ENCODE data around the gene CST4. TPM values are rescaled to one million over a fixed set of nuclear protein-coding genes. Genes with fewer than 3 reads are reported as not detected.

The CST4 gene
- polyA plus RNA-seq, 4 donors = not detected

Other genes starting within 250 kb of the CST4 start
- gene CSTL1, start 249.4 kb downstream of the CST4 start, polyA plus RNA-seq = not detected
- gene CST11, start 236.2 kb downstream of the CST4 start, polyA plus RNA-seq = not detected
- gene CST8, start 197.9 kb downstream of the CST4 start, polyA plus RNA-seq = not detected
- gene CST9L, start 120.6 kb downstream of the CST4 start, polyA plus RNA-seq = not detected
- not detected for gene CST9, start 83.1 kb downstream of the CST4 start, polyA plus RNA-seq
- 100 to 1,000 TPM; 443 to 907 (median 470) TPM for gene CST3, start 51.1 kb downstream of the CST4 start, polyA plus RNA-seq
- gene CST1, start 61.9 kb upstream of the CST4 start, polyA plus RNA-seq = not detected
- gene CST2, start 137.7 kb upstream of the CST4 start, polyA plus RNA-seq = under 1 TPM in 1 of 4 donors, not detected in 3; 0.31 TPM
- under 1 TPM in 1 of 4 donors, not detected in 3; 0.16 TPM for gene CST5, start 190.7 kb upstream of the CST4 start, polyA plus RNA-seq